ENCODE data around the gene RIMBP2.

GRCh38 chr12:130486891-130487416 lies 229.1 kb downstream of the RIMBP2 start:
- TF ChIP-seq, protein P1, sequence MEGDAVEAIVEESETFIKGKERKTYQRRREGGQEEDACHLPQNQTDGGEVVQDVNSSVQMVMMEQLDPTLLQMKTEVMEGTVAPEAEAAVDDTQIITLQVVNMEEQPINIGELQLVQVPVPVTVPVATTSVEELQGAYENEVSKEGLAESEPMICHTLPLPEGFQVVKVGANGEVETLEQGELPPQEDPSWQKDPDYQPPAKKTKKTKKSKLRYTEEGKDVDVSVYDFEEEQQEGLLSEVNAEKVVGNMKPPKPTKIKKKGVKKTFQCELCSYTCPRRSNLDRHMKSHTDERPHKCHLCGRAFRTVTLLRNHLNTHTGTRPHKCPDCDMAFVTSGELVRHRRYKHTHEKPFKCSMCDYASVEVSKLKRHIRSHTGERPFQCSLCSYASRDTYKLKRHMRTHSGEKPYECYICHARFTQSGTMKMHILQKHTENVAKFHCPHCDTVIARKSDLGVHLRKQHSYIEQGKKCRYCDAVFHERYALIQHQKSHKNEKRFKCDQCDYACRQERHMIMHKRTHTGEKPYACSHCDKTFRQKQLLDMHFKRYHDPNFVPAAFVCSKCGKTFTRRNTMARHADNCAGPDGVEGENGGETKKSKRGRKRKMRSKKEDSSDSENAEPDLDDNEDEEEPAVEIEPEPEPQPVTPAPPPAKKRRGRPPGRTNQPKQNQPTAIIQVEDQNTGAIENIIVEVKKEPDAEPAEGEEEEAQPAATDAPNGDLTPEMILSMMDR (IDR thresholded peaks at IDR 0.05; ENCODE audit: low read depth, low read length): no peak
- TF ChIP-seq POLR2A (IDR thresholded peaks at IDR 0.05; ENCODE audit: extremely low read depth, insufficient read length): no peak
- TF ChIP-seq MAX (IDR thresholded peaks at IDR 0.05; ENCODE audit: low read depth, low read length): no peak
- TF ChIP-seq MYC (IDR thresholded peaks at IDR 0.05; ENCODE audit: low read depth, low read length): no peak
